Esophagus muscularis mucosa (tissue), 4 donors: ENCODE measurements around the gene RIC1. TPM values are rescaled to one million over a fixed set of nuclear protein-coding genes. Genes with fewer than 3 reads are reported as not detected.

Source experiments
- DNase-seq: peaks from one replicate; pipeline ENCODE4 v3.0.0-alpha.2; 2017; ENCODE audit errors: extremely low spot score
- H3K27ac ChIP-seq, 4 donors: fragments of 200-600 bp; sonication (generic); replicated peaks in 1 of 4; 1 replicate in 3 of 4; 2 replicates in 1 of 4; pipeline ENCODE4 v1.5.1; 2016 to 2019; ENCODE audit warnings: mild to moderate bottlenecking in 1 of 4
- H3K27me3 ChIP-seq, 4 donors: fragments of 200-600 bp; sonication (generic); one replicate each; pipeline versions ENCODE4 v1.5.1 to v1.6.0; 2016 to 2019
- H3K36me3 ChIP-seq, 4 donors: fragments of 200-600 bp; sonication (generic); one replicate each; pipeline ENCODE4 v1.5.1; 2016 to 2019
- H3K4me1 ChIP-seq, 4 donors: fragments of 200-600 bp; sonication (generic); one replicate each; pipeline ENCODE4 v1.5.1; 2016 to 2019
- H3K4me3 ChIP-seq, 4 donors: fragments of 200-600 bp; sonication (generic); 1 replicate in 2 of 4; 2 replicates in 2 of 4; pipeline ENCODE4 v1.5.1; 2016 to 2019; ENCODE audit warnings: mild to moderate bottlenecking in 4 of 4, moderate library complexity in 1 of 4
- H3K9me3 ChIP-seq, 4 donors: fragments of 200-600 bp; sonication (generic); 1 replicate in 3 of 4; 2 replicates in 1 of 4; pipeline ENCODE4 v1.5.1; 2016 to 2019
- CTCF ChIP-seq, 3 experiments: fragments of 200-600 bp in 2 of 3; fragments of 450-650 bp in 1 of 3; sonication (generic) in 2 of 3; IDR thresholded peaks; one replicate each; pipeline ENCODE4 v1.5.1; 2017 to 2019; ENCODE audit warnings: antibody characterized with exemption in 3 of 3, mild to moderate bottlenecking in 2 of 3, moderate library complexity in 1 of 3
- EP300 ChIP-seq: sonication (generic); formaldehyde crosslinking; IDR thresholded peaks from one replicate; pipeline ENCODE4 v1.6.1; 2017; ENCODE audit warnings: antibody characterized with exemption
- POLR2A ChIP-seq: fragments of 450-650 bp; IDR thresholded peaks from one replicate; pipeline ENCODE4 v1.6.1; 2017; ENCODE audit warnings: antibody characterized with exemption, moderate library complexity, mild to moderate bottlenecking, low read depth
- POLR2AphosphoS5 ChIP-seq, 2 donors: sonication (generic); formaldehyde crosslinking; IDR thresholded peaks; one replicate each; pipeline ENCODE4 v1.6.1; 2017; ENCODE audit warnings: antibody characterized with exemption in 2 of 2
- WGBS: methylation state at CpG from one replicate; pipeline ENCODE4 v1.1.5; 2018; 5-methylcytosine and 5-hydroxymethylcytosine counted together
- intact Hi-C: fragments of 100-400 bp; cut with DNase I; formaldehyde crosslinking; loops from one replicate; pipeline ENCODE4 v1.15.1; 2023
- total RNA-seq, 4 donors: library from RNA; depleted of rRNA; stranded (reverse); fragments of >200 nt; gene quantifications; one replicate each; pipeline versions ENCODE4 v1.1.0 to v1.2.1, GENCODE V29; 2016

RIC1 gene
- total RNA-seq, 4 donors from 2014 or later: 51.6 to 64.9 (median 57.4) TPM

- intact Hi-C loops: no loop called here
- WGBS: 100% methylated on average over 1 of the region's 2 CpGs
These were observed 13.3 kb downstream of the RIC1 start for GRCh38 chr9:5642170-5642569.

GRCh38 chr9:5643005-5643624 is 14.2 kb downstream of the RIC1 start:
- intact Hi-C loops: no loop called here
- TF ChIP-seq CTCF (IDR thresholded peaks at IDR 0.05) (no peak), POLR2AphosphoS5 (IDR thresholded peaks at IDR 0.05) (no peak), POLR2A (no peak), EP300 (no peak)
- H3K9me3 ChIP-seq: peaks cover 0 to 5% (median 0%) of the 10 kb centered on the region in 4 donors
- no peak for DNase-seq
- H3K27ac ChIP-seq: no peak overlapping the region
- no peak overlapping the region for H3K4me3 ChIP-seq
- H3K27me3 ChIP-seq: no peaks in the 10 kb centered on the region
- H3K4me1 ChIP-seq: peaks cover 6 to 44% (median 26%) of the 10 kb centered on the region in 4 donors
- no peaks in the 10 kb centered on the region for H3K36me3 ChIP-seq

More at GRCh38 chr9:5642170-5642569, 13.3 kb downstream of the RIC1 start:
- no peak for DNase-seq
- Histone ChIP-seq H3K27ac (no peak overlapping the region), H3K4me1 (peaks cover 6 to 44% (median 26%) of the 10 kb centered on the region in 4 donors), H3K9me3 (peaks cover 0 to 5% (median 0%) of the 10 kb centered on the region in 4 donors), H3K4me3 (no peak overlapping the region), H3K27me3 (no peaks in the 10 kb centered on the region), H3K36me3 (no peaks in the 10 kb centered on the region)
- no peak for TF ChIP-seq CTCF (IDR thresholded peaks at IDR 0.05)
- TF ChIP-seq EP300: no peak
- TF ChIP-seq POLR2AphosphoS5 (IDR thresholded peaks at IDR 0.05): no peak
- no peak for TF ChIP-seq POLR2A

- 80% methylated on average over 1 of the region's 1 CpG for WGBS
- TF ChIP-seq EP300: no peak
- TF ChIP-seq CTCF (IDR thresholded peaks at IDR 0.05): no peak
- TF ChIP-seq POLR2AphosphoS5 (IDR thresholded peaks at IDR 0.05): no peak
- TF ChIP-seq POLR2A: no peak
- Histone ChIP-seq H3K4me1 (peaks cover 6 to 44% (median 26%) of the 10 kb centered on the region in 4 donors), H3K27ac (no peak overlapping the region), H3K4me3 (no peak overlapping the region), H3K36me3 (no peaks in the 10 kb centered on the region), H3K9me3 (peaks cover 0 to 13% (median 3%) of the 10 kb centered on the region in 4 donors), H3K27me3 (no peaks in the 10 kb centered on the region)
- no peak for DNase-seq
- intact Hi-C loops: no loop called here
These were observed 15.6 kb downstream of the RIC1 start for GRCh38 chr9:5644501-5644900.

GRCh38 chr9:5646116-5646515 is 17.2 kb downstream of the RIC1 start:
- Histone ChIP-seq H3K9me3 (peaks cover 0 to 8% (median 3%) of the 10 kb centered on the region in 4 donors), H3K27ac (no peak overlapping the region), H3K36me3 (no peaks in the 10 kb centered on the region), H3K4me1 (peaks cover 6 to 44% (median 31%) of the 10 kb centered on the region in 4 donors), H3K4me3 (no peak overlapping the region), H3K27me3 (no peaks in the 10 kb centered on the region)
- TF ChIP-seq POLR2A: no peak
- no peak for TF ChIP-seq CTCF (IDR thresholded peaks at IDR 0.05)
- no peak for TF ChIP-seq POLR2AphosphoS5 (IDR thresholded peaks at IDR 0.05)
- TF ChIP-seq EP300: no peak
- 96% methylated on average over 3 of the region's 3 CpGs for WGBS
- intact Hi-C loops: no loop called here
- no peak for DNase-seq
